GM18873 (cell line): ENCODE results near the gene CHKA.

Experiments used
- ATAC-seq: cut with Tn5 transposase; IDR thresholded peaks from one replicate; pipeline ENCODE4 v1.9.1; 2021; ENCODE audit warnings: mild to moderate bottlenecking, moderate library complexity, moderate number of reproducible peaks; ENCODE audit not compliant: unreplicated experiment, low FRiP score

Gene CHKA

DNA sequence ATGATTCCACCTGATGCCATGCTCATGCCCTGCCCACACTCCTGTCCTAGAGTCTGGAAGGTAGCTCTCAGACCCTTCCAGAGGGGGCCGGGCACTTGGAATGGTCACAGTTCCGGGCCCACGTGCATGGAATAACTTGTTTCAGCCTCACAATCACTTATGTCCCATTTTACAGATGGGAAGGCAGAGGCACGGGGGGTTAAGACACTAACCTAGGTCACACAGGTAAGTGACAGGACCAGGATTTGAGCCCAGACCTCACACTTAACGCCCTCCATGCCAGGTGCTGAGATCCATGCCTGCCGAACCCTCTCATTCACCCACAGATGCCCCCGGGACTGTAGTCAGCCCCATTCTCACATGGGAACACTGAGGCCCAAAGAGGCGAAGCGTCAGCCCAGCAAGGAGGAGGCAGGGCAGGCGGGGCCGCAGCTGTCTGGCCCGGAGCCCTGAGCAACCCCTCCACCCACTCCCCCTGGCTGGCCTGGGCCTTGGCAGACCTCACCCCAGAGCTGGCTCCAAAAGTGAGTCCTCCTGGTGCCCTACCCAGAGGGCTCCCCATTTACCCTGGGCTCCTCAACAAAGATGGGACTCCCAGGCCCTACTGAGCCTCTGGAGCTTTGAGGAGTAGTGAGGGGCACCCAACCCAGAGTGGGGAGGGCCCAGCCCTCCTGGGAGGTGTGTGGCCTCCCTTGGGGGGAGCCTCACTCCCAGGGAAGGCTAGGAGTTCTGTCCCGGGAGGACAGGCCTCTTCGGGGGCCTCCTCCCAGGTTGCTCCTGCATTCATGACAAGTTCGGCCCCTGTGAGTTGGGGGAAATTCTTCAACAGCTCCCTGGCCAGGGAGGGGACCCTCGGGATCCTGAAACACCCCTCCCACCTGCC lies 113.4 kb downstream of the CHKA start:
- ATAC-seq: no peak

DNA sequence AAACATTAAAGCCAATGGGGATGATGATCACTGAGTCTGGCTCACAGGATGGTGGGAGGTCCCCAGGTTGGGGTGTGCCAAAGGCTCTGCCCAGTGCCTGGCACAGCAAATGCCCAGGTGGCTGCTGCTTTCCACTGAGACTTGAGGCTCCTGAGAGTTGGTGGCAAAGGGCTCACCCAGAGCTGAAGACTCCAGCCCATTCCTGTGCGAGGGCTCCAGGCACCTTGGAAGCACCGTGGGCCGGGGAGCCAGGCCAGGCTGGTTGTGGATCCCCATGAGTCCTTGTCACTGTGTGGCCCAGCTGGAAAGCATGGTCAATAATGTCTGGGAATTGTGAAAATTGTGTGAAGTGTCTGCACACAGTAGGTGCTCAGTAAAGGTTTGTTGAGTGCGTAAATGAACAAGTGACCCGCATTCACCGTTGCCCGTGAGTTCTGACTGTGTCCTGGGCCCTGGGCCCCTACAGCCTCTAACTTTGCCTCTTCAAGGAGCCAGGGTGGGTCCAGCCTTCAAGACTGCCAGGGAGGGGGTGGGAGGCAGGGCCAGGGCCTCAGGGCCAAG lies 114.5 kb downstream of the CHKA start:
- ATAC-seq: no peak

DNA sequence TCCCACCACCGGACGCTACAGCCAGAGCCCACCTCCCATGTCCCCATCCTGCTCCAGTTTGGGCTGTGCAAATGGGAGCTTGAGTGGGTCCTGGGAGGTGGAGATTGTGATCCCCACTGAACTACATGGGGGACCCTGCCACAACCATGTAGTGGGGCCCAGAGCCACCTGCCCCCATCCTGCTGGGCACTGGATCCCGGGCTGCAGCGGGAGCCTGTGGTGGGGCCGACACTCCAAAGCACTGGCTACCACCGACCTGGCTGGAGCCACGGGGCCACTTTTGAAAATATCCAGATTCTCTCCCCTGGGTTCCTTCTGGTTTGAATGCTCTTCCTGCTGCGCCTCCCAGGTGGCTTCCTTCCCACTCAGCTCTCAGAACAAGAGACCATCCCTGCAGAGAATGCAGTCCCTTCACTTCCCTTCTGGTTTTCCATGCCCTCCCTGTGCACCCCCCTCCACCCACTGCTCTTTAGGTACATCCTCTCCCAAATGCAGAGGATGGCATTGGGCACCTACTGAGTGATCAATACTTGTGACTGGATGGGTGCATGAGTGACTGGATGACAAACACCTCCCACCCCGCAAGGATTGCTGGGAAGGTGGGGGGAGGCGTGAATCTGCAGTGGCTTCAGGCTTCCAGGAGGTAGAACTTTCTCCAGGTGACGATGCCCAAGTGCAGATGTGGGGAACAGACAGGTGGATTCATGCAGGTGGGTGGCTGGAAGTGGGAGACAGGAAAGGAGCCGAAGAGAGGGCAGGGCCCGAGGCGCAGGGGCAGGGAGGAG lies 116.4 kb downstream of the CHKA start:
- no peak for ATAC-seq

DNA sequence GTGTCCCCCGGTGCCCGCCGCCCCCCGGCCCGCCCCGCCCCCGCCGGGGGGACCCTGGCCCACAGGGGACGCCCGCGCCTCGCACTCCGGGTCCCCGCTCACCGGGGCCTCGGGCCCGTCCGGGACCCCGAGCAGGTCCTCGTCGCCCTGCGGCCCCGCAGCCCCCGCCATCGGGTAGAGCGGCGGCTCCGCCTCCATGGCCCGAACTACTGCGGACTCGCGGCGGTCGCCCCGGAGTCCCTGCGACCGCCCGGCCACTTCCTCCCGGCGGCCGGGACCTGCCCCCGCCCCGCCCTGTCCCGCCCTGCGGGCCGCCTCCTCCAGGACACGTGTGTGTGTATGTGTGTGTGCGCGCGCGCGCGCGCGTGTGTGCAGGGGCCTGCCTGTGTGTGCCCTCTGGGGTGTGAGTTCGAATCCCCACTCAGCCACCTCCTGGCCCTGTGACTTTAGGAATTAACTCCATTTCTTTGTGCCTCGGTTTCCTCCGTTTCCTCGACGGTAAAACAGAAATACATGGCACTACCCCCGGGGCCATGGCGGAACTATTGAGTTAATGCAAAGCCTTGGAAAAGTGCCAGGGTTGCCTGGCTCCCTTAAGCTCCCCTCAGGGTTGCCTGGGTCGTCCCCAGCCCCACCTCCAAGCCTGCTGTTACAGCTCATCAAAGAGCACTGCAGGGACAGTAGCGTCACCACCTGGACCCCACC lies 117.2 kb downstream of the CHKA start, which contains the start of gene UNC93B1:
Gene UNC93B1 (minus strand): TSS at position 252 of the 705 bp plus-strand sequence. CDS start 54 bp downstream, at position 198.
- ATAC-seq: no peak

DNA sequence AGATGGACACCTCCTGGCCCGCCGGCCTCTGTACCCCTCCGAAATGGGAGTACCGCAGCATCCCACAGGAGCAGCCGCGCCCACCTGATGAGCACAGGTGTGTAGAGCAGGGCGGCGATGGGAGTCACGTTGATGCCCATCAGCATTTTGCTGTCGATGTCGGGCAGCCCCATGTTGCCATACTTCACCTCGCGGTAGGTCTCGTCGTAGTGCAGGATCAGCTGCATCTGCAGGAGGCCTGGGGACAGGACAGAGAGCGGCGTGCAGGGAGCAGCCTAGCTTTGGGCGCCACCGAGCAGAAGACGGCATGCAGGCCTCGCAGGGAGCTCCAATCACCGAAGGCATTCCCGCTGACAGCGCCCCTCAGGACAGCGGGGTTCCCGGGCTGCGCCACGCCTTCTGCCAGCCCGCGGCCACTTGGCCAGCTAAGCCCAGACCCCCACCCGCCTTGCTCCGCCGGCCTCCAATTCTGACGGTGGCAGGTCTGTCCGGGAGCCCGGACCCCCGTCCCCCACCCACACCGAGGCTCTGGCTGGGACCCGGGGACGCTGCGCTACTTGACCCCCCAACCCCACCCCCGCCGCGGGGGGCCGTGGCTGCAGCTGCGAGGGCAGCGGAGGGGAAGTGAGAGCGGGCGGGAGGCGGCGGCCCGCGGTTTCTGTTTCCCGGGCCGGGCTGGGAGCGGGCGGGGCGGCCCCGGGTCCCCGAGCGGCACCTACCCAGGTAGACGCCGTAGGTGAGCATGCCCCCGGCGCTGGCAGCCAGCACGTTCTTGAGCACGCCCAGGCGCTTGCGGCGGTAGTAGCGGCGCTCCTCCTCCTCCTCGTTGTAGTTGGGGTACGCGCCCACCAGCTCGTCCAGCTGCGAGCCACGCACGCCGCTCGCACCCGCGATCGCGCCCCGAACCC lies 118.0 kb downstream of the CHKA start:
- no peak for ATAC-seq
